Memory B cell (primary cell): ENCODE results near the gene PGAM2.

Experiments
- ATAC-seq: fragments of 150-1000 bp; cut with Tn5 transposase; 2 replicates; pipeline ENCODE4 v1.10.0; 2021; ENCODE audit warnings: low read depth, mild to moderate bottlenecking, moderate library complexity
- DNase-seq, 2 donors: peaks; one replicate each; pipeline ENCODE4 v3.0.0; 2022; ENCODE audit warnings: low spot score in 2 of 2
- H3K27ac Mint-ChIP-seq: one replicate; pipeline ENCODE4 v1.8.0; 2022; ENCODE audit warnings: mild to moderate bottlenecking, moderate library complexity, mixed read lengths
- H3K27me3 Mint-ChIP-seq: one replicate; pipeline ENCODE4 v1.8.0; 2022; ENCODE audit warnings: mixed read lengths
- H3K36me3 Mint-ChIP-seq: one replicate; pipeline ENCODE4 v1.8.0; 2022; ENCODE audit warnings: mild to moderate bottlenecking, mixed read lengths
- H3K4me1 Mint-ChIP-seq: one replicate; pipeline ENCODE4 v1.8.0; 2022; ENCODE audit warnings: mixed read lengths
- H3K4me3 Mint-ChIP-seq: one replicate; pipeline ENCODE4 v1.8.0; 2022; ENCODE audit warnings: mild to moderate bottlenecking, moderate library complexity, mixed read lengths
- H3K9me3 Mint-ChIP-seq: one replicate; pipeline ENCODE4 v1.8.0; 2022; ENCODE audit warnings: mixed read lengths

The PGAM2 gene

DNA sequence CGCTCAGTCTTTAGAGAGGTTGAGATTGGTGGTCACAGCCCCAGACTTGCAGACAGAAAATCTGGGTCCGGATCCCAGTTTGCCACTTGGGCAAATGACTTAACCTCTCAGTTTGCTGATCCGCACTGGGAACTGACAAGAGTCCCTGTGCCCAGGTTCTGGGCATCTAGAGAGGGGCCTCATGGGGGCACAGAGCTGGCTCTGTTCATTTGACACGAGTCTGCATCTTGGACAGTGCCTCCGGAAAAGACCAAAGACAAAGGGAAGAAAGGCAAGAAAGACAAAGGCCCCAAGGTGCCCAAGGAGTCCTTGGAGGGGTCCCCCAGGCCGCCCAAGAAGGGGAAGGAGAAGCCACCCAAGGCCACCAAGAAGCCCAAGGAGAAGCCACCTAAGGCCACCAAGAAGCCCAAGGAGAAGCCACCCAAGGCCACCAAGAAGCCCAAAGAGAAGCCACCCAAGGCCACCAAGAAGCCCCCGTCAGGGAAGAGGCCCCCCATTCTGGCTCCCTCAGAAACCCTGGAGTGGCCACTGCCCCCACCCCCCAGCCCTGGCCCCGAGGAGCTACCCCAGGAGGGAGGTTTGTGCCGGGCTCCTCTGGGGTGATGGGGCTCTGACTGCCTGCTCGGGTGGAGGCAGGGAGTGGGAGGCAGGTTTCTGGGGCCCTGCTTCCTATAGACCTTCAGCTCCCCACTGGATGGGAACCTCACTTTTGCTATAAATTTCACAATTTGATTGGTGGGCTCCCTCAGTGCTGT lies 41.1 kb upstream of the PGAM2 start:
- no peak overlapping the region for H3K27ac Mint-ChIP-seq
- H3K9me3 Mint-ChIP-seq: no peaks in the 10 kb centered on the region
- DNase-seq: no peak
- H3K27me3 Mint-ChIP-seq: peaks cover 13% of the 10 kb centered on the region
- H3K36me3 Mint-ChIP-seq: peaks cover 2% of the 10 kb centered on the region
- no peak for ATAC-seq
- H3K4me1 Mint-ChIP-seq: peaks cover 16% of the 10 kb centered on the region
- no peak overlapping the region for H3K4me3 Mint-ChIP-seq

DNA sequence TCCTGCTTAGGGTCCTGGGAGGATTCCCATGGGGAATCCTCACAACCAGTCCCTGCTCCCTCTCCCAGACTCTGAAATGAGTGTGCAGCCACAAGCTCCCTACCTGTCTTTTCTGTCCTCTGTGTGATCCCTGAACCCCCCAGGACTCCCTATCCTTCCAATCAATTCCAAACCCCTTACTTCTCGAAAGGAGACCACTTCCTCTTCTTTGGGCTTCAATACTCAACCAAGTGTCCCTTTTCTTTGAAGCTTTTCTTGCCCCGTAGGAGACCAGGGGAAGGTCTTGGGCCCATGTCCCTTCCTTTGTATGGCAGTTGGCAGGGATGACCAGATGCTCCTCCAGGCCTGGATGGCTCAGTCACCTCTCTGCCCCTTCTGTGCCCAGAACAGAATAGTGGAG lies 40.5 kb upstream of the PGAM2 start:
- ATAC-seq (no peak), DNase-seq (no peak)
- peaks cover 17% of the 10 kb centered on the region for H3K4me1 Mint-ChIP-seq
- peak overlapping the region; percentile 21 for H3K27ac Mint-ChIP-seq
- no peaks in the 10 kb centered on the region for H3K9me3 Mint-ChIP-seq
- peak overlapping the region; percentile 80 for H3K4me3 Mint-ChIP-seq
- peaks cover 2% of the 10 kb centered on the region for H3K36me3 Mint-ChIP-seq
- H3K27me3 Mint-ChIP-seq: peaks cover 13% of the 10 kb centered on the region

DNA sequence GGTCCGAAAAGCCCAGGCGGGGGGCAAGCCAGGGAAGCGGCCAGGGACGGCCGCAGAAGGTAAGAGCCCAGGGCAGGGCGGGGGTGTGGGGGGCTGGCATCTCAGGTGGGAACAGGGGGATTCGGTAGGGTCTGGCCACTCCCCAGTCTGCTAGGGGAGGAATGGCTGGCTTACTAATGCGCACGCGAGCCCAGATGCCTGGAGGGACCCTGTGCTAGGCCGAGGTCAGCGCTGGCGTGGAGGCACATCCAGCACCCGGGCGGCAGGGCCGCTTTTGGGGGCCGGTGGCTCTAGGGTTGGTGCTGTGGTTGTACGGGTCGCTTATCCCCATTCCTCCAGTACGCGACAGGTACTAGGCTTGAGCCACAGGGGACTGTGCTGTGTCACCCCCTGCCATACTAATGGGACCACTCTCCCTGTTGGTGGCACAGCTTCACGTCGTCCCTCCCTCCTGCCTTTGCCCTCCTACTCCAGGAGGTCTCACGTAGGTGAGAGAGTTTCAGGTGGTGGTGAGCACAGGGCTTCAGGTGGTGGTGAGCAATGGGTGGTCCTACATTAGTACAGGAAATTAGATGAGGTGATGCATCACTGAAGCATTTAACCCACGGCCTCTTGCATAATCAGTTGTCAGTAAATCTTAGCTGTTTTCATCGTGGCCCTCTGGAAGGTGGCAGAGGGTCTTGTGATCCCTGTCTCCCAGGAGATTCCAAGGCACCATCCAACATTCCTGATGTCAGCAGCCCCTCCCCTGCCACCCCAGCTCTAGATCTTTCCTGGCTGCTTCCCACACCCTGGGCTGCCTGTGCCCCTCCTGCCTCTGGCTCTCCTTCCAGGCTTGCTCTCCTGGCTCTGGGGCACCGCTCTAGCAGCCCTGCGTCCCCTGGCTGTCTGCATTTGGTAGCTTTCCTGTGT lies 39.7 kb upstream of the PGAM2 start:
- Mint-ChIP-seq H3K36me3 (peaks cover 2% of the 10 kb centered on the region), H3K9me3 (no peaks in the 10 kb centered on the region), H3K27me3 (peaks cover 13% of the 10 kb centered on the region), H3K27ac (peak overlapping the region; percentile 21), H3K4me1 (peaks cover 20% of the 10 kb centered on the region), H3K4me3 (peak overlapping the region; percentile 80)
- DNase-seq (no peak), ATAC-seq (peak; percentile 32)

DNA sequence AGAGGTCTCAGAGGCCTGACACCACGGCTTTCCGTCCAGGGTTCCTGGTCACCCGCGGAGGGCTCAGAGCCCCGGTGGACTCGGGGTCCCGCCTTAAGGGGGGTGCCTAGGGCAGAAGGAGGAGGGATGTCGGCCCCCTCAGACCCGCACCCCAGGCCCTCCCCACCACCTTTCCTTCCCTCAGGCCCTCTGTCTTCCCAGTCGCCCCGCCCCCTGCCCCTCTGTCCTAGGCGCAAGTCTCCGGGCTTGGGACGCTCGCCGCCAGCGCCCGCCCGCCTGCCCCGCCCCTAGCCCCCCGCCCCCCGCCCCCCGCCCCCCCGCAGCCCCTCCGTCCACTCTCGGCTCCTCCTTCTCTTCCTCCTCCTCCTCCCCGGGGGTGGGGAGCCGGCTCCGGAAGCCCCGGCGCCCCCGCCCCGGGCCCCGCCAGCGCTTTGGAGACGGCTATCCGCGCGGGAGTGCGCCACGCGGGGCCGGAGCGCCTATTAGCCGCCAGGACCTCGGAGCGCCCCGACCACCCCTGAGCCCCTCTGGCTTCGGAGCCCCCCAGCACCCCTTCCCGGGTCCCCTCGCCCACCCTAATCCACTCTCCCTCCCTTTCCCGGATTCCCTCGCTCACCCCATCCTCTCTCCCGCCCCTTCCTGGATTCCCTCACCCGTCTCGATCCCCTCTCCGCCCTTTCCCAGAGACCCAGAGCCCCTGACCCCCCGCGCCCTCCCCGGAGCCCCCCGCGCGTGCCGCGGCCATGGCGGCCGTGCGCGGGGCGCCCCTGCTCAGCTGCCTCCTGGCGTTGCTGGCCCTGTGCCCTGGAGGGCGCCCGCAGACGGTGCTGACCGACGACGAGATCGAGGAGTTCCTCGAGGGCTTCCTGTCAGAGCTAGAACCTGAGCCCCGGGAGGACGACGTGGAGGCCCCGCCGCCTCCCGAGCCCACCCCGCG lies 38.8 kb upstream of the PGAM2 start, which contains the start of gene AEBP1:
Gene AEBP1 (plus strand): TSS at position 423 of the 937 bp plus-strand sequence. CDS start 321 bp downstream, at position 744.
- Mint-ChIP-seq H3K27ac (no peak within 1 kb of the TSS), H3K27me3 (peaks cover 13% of the 10 kb centered on the region), H3K4me3 (peak within 1 kb of the TSS; percentile 80), H3K9me3 (no peaks in the 10 kb centered on the region), H3K4me1 (peaks cover 20% of the 10 kb centered on the region), H3K36me3 (peaks cover 2% of the 10 kb centered on the region)
- ATAC-seq (peak; percentile 66), DNase-seq (no peak)

DNA sequence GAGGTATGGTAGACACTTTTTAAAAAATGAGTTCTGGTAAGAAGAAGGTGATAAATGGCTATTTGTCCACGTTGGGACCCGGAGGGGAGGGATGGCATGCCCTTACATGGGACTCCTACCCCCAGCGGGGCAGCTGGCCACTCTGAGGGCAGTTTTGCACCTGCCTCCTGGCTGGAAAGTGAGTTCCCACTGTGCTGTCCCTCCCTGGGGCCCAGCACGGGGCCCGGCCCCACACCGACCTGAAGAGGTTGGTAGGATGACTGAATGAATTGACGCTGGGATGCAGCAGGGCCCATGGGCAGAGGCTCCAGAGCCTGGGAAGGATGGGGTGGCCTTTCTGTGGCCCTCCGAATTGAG lies 38.2 kb upstream of the PGAM2 start:
- peaks cover 12% of the 10 kb centered on the region for H3K27me3 Mint-ChIP-seq
- DNase-seq: no peak
- H3K27ac Mint-ChIP-seq: no peak overlapping the region
- H3K36me3 Mint-ChIP-seq: peaks cover 2% of the 10 kb centered on the region
- ATAC-seq: no peak
- H3K4me3 Mint-ChIP-seq: peak overlapping the region; percentile 68
- H3K4me1 Mint-ChIP-seq: peaks cover 20% of the 10 kb centered on the region
- no peaks in the 10 kb centered on the region for H3K9me3 Mint-ChIP-seq

DNA sequence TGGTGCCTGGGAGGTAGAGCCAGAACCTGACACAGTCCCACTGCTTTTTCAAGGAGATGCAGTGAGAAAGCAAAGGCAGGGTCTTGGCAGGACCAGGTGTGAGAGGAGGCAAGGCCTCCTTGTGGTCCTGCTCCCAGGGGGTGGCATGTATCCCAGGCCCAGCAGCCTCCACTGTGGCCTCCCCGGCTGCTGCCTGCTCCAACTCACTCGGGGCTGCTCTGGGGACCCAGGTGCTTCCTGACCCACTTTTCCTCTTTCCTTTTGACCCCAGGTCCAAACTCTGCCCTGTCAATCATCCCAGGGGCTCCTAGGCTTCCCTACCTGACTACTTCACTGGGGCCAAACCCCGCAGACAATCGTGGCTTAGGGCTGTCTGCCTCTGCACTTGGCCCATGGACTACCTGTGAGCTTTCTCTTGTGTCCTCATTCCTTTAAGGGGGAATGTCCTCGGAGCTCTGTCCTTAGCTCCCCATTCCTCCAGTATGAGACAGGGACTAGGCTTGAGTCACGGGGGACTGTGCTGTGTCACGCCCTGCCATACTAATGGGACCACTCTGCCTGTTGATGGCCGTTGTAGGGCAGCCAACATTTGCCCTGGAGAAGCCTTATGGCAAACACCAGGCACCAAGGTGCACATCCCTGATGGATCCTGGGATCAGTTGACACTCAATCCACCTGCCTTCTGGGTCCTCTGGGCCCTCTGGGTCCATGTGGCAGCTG lies 37.6 kb upstream of the PGAM2 start:
- Mint-ChIP-seq H3K36me3 (no peaks in the 10 kb centered on the region), H3K4me3 (peak overlapping the region; percentile 68), H3K27me3 (peaks cover 7% of the 10 kb centered on the region), H3K9me3 (no peaks in the 10 kb centered on the region), H3K4me1 (peaks cover 15% of the 10 kb centered on the region), H3K27ac (no peak overlapping the region)
- ATAC-seq (no peak), DNase-seq (no peak)

DNA sequence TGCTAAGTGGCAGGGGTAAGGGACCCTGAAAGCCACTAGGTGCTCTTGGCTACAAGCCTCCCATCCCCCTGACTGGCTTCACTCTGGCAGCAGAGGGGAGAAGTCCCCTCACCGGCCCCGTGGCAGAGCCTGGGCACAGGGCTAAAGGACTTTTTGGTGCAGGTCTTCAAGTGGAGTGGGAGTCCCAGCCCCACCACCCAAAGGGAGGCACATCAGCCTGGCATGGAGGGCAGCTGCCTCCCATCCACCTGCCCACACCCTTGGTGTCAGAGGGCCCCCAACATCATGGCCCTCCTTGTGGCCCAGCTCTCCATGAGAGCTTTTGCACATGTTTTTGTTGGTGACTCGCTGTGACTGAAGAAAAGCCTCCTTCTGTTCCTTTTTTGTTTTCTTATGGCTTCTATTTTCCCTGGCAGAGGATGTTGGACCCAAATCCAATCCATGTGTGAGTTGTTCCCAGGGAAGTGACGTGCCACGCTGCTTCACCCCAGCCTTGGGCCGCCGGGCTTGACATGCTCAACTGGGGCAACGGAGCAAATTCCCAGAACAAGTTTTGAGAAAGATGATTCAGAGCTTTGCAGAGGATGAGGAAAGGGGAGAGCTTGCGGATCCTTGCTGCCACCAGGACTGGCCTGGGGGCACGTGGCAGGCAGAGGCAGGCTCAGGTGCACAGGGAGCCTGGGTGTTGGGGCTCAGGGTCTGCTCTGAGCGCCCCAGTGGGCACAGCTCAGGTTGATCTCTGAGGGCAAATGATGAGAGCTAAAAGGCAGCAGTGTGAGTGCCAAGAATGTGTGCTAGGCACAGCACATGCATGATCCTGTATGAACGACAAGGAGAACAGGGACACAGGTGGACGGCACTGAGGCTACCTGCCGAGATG lies 36.8 kb upstream of the PGAM2 start:
- Mint-ChIP-seq H3K27me3 (peaks cover 7% of the 10 kb centered on the region), H3K36me3 (no peaks in the 10 kb centered on the region), H3K4me1 (peaks cover 21% of the 10 kb centered on the region), H3K9me3 (no peaks in the 10 kb centered on the region), H3K27ac (no peak overlapping the region), H3K4me3 (no peak overlapping the region)
- DNase-seq: no peak
- no peak for ATAC-seq

DNA sequence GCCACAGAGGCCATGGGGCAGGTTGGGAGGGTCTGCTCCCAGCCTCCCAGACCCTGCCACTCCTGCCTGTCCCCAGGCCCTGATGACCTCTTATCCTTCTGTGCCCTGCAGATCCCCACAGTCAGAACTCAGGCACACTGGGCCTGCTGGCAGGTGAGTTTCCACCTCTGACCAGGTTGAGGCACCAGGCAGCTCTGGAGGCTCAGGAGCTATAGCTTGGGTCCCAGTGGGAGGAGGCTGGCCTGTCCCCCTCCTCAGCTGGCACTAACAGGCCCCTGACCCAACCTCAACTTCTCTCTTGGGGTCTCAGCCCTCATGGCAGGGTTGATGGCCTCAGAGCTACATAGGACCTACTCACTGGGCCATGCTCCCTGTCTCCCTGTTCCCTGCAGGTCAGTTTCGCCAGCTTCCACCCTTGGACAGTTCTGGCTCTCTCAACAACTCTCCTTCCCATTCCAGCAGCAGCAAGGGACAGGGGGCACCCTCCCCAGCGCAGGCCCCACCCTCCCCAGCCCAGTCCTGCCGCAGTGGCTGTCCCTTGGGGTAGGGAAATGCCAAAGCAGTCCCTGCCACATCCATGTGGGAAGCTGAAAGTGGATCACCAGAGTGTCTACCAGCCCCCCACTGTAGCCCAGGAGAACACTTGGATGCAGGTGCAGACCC lies 36.1 kb upstream of the PGAM2 start:
- H3K36me3 Mint-ChIP-seq: no peaks in the 10 kb centered on the region
- no peaks in the 10 kb centered on the region for H3K9me3 Mint-ChIP-seq
- ATAC-seq (no peak), DNase-seq (no peak)
- H3K4me3 Mint-ChIP-seq: no peak overlapping the region
- H3K27me3 Mint-ChIP-seq: peaks cover 7% of the 10 kb centered on the region
- H3K27ac Mint-ChIP-seq: no peak overlapping the region
- H3K4me1 Mint-ChIP-seq: peaks cover 28% of the 10 kb centered on the region

DNA sequence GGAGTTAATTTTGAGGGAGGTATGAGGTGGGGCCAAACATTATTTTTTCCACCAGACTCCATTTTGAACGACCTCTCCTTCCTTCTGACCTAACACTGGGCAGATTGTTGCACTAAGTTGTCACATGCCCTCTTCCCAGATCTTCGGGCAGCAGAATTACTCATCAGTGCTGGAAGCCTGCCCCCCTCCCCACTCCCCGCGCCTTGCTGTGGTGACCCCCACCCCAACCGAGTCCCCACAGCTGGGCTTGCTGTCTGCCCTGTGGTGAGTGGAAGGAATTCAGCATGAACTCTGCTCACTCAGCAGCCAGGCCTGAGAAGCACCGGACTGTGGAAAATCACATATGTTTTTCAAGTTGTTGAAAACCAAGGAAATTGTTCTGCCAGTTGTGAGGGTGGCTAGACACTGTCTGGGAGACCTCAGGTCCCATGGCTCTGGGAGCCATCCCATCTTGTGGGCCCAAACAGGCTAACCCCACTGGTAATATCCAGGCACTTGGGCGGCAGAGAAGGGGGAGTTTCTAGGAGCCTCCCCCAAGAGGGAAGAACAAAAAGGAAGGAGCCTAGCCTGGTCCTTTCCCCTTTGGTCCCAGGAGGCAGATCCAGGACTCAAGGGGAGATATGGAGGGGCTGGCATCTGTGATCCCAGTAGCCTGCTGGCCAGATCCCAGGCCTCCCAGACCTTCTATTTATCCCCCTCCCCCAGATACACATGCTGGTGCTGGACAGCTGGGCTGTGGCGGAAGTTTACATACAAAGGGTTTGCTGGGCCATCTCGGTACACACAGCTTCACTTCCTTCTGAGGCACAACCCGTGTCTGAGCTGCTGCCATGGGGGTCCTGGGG lies 35.3 kb upstream of the PGAM2 start:
- H3K4me1 Mint-ChIP-seq: peaks cover 27% of the 10 kb centered on the region
- no peak overlapping the region for H3K4me3 Mint-ChIP-seq
- no peaks in the 10 kb centered on the region for H3K9me3 Mint-ChIP-seq
- H3K27ac Mint-ChIP-seq: no peak overlapping the region
- no peak for DNase-seq
- H3K27me3 Mint-ChIP-seq: peaks cover 4% of the 10 kb centered on the region
- no peaks in the 10 kb centered on the region for H3K36me3 Mint-ChIP-seq
- no peak for ATAC-seq

DNA sequence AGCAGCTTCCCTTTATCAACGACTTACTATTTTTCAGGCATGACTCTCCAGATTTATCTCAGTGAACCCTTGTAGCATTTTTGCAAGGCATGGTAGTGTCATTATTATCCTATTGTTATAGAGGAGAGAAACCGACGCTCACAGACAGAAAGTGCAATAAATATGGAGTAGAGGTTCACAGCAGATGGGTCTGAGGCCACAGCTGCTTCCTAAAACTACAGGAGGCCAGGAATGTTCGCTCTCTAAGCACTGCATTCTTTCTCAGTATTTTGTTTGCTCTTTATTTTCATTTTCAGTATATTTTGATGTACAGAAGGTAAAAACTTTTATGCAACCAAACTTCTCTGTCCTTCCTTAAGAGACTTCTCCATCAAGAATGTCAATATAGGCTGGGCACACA lies 34.3 kb upstream of the PGAM2 start:
- DNase-seq (no peak), ATAC-seq (no peak)
- Mint-ChIP-seq H3K27ac (no peak overlapping the region), H3K27me3 (no peaks in the 10 kb centered on the region), H3K4me1 (peaks cover 25% of the 10 kb centered on the region), H3K4me3 (no peak overlapping the region), H3K9me3 (no peaks in the 10 kb centered on the region), H3K36me3 (no peaks in the 10 kb centered on the region)

DNA sequence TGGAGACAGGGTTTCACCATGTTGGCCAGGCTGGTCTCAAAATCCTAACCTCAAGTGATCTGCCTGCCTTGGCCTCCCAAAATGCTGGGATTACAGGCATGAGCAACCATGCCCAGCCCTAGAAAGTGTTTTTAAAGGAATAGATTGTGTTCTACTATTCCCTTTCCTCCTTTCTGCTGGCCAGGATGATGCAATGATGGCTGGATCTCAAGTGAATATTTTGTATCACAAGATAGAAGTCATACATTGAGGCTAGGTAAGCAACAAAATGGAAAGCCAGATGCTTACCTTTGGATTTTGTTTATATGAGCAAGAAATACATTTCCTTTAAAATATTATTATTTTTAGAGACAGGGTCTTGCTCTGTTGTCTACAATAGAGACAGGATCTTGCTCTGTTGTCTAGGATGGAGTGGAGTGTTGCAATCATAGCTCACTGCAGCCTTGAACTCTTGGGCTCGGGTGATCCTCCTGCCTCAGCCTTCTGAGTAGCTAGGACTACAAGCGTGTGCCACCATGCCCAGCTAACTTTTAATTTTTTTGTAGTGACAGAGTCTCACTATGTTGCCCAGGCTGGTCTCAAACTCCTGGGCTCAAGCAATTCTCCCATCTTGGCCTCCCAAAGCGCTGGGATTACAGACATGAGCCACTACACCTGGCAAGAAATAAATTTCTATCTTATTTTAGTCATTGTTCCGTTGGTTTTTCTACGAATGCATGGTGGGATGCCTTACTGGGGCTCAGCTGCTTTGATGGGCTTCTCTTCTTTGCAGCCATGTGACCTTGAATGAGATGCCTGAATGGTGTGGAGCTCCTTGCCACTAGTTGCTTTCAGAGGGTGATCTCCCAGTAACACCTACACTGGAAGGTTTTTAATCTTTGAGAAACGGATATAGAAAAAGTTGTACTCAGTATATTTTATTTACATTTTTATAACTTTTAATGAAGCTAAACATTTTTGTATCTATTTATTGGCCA lies 33.0 kb upstream of the PGAM2 start:
- DNase-seq: no peak
- Mint-ChIP-seq H3K27ac (peak overlapping the region; percentile 79), H3K27me3 (no peaks in the 10 kb centered on the region), H3K9me3 (no peaks in the 10 kb centered on the region), H3K4me1 (peaks cover 30% of the 10 kb centered on the region), H3K36me3 (no peaks in the 10 kb centered on the region), H3K4me3 (no peak overlapping the region)
- no peak for ATAC-seq
